AG20443 (cell line): ENCODE data around the gene NAPG.
"Not testable (repeated sequence)": the region's sequence is repeated elsewhere in the genome, so short reads cannot be mapped to it uniquely, and the experiment has no call there.

Source experiments
- DNase-seq: peaks from one replicate; pipeline ENCODE4 v3.0.0; 2012; ENCODE audit warnings: low spot score, mixed read lengths

The NAPG gene

GRCh38 chr18:10579079-10579867, 53.4 kb downstream of the NAPG start:
- DNase-seq: peak; percentile 74

- DNase-seq: no peak
These were observed 54.4 kb downstream of the NAPG start for GRCh38 chr18:10580215-10580614.

DNA sequence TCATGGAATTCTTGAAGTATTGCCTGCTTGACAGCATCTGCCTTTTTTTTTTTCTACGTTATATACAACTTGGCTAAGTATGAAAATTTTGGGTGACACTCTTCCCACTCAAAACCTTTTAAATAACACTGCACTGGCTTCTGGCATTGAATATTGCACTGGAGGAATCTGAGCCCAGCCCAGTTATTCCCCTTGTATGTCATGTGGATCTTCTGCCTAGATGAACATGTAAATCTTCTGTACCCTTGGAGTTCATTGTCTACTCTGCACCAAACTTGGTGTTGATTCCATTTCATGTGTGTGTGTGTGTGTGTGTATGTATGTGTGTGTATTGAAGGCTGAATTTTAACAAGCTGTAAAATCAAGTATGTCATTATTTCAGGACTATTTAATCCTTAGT, 59.4 kb downstream of the NAPG start:
- no peak for DNase-seq

DNA sequence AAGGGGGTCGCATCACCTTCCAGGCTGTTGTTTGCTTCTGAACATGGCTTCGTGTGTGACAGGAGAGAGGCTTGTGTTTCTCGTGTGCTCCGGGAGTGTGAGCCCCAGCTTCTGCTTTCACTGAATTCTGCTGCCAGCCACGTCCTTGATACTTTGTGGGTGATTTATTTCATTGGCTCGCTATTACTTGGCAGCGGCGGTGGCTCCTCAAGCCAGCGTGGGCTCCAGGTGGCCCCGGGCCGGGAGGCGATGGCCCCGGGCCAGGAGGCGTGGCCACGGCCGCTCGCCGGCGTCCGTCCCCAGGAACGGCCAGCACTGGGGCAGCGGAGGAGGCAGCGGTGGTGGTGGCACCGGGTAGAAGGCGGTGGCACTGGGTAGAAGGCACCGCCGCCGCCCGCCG, 63.1 kb downstream of the NAPG start:
- DNase-seq: no peak

DNA sequence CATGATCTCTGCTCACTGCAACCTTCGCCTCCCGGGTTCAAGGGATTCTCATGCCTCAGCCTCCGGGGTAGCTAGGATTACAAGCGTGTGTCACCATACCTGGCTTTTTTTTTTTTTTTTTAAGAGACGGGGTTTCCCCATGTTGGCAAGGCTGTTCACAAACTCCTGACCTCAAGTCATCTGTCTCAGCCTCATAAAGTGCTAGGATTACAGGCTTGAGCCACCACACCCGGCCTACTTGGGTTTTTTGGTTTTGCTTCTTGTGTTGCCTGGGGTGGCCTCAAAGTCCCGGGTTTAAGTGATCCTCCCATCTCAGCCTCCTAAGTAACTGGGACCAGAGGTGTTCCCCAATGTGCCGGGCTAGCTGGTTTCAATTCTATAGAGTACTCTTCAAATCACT, 64.6 kb downstream of the NAPG start:
- no peak for DNase-seq

- DNase-seq: no peak
These were observed 66.1 kb downstream of the NAPG start for GRCh38 chr18:10591896-10592295.

DNA sequence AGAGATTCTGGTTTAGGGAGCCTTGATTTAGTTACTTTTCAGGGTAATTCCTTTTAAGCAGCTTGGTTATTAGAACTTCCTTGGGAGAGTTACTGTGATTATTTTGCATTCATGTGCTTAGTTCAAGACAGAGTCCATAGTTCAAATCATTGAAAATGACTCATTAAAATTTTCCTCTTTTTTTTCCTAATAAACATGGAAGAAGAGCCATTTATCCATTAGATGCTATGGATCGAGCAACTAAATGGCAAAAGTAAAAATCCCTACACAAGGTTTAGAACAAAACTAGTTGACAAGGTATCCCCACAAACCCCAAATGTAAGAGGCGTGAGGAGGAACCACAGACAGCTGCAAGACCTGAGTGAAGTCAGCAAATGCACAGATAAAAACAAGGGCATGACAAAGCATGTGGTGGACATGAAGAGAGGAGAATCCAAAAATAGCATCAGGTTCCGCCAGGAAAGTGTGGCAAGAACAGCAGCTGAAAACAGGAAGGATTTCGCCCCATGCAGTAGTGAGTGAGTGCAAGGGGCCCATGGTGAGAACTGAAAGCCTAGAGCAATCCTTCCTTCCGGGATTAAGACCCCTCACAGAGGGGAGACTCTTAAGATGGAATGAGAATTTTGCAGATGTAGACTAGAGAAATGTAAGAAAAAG, 67.7 kb downstream of the NAPG start:
- not testable (repeated sequence) for DNase-seq

DNA sequence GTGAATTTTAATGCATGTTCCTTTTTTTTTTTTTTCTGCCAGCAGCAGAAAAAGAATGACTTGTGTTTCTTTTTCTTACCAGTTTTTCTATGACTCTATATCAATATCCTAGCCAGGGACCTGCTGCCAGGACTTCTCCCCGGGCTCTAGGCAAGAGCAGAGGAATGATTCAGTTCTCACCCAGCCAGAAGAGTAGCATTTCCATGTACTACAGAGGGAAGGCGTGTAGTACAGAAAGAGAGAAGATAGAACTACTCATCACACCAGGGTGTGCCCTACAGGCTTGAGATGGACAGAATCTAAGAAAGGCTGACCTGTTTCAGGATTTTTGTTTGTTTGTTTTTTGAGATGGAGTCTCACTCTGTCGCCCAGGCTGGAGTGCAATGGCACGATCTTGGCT, 70.1 kb downstream of the NAPG start:
- DNase-seq: not testable (repeated sequence)

GRCh38 chr18:10597695-10598094, 71.9 kb downstream of the NAPG start:
- not testable (repeated sequence) for DNase-seq

- DNase-seq: not testable (repeated sequence)
These were observed 74.9 kb downstream of the NAPG start for GRCh38 chr18:10600701-10601100.
